ENCODE results near the gene CACNA1A.

DNA sequence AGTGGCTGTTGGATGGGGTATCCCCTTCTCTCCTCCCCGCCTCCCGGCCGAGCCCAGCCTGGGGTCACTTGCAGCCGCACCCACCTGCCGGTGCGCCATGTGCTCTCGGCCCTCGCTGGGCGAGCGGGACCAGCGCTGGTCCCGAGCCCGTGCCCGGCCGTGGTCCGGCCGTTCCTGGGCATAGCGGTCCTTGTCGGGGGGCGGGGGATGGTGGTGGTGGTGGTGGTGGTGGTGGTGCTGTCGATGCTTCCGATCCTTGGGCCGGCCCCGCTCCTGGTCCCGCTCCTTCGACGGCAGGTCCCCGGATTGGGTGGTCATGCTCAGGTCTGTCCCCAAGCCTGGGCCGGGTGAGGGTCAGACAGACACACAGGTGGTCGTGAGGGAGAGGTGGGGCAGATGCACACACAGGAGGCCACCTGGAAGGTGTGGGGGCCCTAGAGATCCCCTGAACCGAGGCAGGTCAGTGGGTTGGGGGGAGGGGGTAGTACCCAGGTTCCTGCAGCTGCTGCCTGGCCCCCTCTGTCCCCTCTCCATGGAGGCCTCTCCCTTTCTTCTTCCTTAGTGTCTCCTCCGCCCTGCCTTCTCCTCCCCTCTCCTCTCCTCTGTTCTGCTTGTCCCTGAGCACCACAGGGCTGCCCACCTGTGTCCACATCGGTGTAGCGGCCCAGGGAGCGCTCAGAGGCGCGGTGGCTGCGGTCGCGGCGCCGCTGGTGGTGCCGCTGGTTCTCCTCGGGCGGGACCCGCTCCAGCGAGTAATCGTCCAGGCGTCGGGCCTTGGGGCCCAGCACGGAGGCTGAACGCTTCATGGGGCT, 297.4 kb downstream of the CACNA1A start:
- no peak for TF ChIP-seq EZH2phosphoT487 (conservative IDR thresholded peaks at IDR 0.05; ENCODE audit: low read length)
- TF ChIP-seq CTCF (IDR thresholded peaks at IDR 0.05; ENCODE audit: insufficient read depth, low read length, poor library complexity, severe bottlenecking): no peak

Measured in SU-DHL-6 (cell line).